UCSD-AML1 (cell line): ENCODE results near the gene HEBP1.
A peak's percentile ranks its signal among the peaks of the same experiment; 100 is the strongest.

Source experiments
- DNase-seq: peaks from one replicate; lab custom pipeline; 2025; ENCODE audit not compliant: unreplicated experiment; lab: John Stamatoyannopoulos, UW

HEBP1 gene

DNA sequence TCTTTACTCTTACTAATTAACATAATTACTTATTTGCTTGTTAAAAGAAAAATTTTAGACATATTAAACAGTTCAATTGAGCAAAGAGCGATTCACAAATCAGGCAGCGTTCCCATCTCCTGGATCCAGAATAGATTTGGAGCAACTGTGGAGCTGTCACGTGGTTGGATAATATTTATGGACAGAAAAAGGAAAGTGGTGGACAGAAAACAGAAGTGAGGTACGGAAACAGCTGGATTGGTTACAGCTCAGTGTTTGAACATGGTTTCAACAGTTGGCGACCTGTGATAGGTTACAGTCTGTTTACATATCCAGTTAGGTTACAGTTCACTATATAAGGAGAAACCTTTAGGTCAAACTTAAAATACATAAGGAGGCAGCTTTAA, 24.5 kb upstream of the HEBP1 start:
- no peak for DNase-seq

DNA sequence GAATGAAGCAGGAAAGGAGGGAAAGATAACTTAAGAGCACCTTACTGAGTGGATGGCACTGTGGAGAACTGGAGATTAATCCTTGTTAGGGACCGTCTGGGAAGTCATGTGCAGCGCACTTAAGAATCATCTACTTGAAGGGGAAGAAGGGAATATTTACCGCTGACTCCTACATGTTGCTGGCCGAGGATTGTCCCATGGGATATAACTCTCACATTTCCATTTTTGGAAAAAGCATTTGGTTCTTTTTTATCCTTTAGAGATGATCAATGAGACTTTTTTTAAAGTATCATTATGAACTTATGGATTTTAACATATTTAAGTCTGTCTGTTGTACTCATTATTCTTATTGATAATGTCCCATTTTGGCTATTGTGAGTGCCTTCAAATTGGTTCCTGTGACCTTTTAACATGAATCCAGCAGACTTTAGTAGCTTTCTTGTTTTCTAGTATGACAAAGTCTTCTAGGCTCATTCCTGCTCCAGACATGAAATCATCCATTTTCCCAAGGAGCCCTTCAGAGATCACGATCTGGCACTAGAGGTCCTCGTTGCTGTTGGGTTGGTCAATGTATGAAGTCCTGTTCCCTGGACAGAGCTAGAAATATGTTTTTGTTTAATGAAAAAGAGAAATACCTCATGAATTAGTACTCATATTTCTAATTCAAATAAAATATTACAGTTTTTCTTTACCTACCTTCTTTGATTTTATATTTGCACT, 23.9 kb upstream of the HEBP1 start:
- no peak for DNase-seq

DNA sequence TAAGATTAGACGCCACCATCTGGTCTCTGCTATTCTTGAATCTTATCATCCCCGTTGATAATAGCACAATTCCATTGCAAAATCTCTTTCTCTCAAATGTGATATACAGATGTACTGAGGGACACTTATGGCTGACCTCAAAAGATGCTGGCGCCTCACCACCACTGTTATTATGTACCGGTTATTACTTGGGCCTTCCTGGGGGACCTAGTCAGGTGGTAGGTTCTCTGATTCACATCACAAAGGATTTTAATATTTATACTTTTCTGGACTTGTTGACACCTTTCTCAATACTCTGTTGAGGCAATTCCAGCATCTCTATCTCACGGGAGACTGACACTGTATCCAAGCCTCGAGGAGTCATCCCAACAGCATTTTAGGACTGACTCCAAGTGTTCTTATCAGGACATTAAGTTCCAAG, 22.8 kb upstream of the HEBP1 start:
- no peak for DNase-seq

DNA sequence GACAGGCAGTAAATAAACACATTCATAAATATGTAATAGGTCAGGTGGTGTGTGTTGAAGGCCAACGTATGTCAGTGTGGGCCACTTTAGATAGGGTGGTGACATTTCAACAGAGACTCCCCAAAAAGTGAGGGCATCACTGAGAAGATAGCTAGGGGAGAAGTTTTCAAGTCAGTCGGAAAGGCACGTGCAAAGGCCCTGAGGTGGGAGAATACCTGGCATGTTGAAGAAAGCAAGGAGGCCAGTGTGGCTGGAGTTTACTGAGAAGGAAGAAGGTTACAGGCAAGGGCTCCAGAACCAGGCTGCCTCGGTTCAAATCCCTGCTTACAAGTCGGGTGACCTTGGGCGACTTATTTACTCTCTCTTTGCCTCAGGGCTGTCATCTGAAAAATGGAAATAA, 11.0 kb upstream of the HEBP1 start:
- DNase-seq: no peak

DNA sequence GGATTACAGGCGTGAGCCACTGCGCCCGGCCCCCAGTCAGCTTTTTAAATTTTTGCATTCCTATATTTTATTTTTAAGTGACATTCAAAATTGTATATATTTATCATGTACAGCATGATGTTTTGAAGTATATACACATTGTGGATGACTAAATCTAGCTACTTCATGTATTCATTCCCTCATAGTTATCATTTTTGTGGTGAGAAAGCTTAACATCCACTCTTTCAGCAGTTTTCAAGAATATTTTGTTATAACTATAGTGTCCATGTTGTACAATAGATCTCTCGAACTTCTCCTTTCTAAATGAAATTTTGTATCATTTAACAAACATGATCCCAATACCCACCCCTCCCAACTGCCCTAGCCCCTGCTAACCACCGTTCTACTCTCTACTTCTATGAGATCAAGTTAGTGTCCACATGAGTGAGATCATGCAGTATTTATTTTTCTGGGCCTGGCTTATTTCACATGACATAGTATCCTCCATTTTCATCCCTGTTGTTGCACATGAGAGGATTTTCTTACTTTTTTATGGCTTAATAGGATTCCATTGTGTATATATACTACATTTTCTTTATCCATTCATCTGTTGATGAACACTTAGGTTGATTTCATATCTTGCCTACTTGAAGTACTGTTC, 8.8 kb upstream of the HEBP1 start:
- no peak for DNase-seq

DNA sequence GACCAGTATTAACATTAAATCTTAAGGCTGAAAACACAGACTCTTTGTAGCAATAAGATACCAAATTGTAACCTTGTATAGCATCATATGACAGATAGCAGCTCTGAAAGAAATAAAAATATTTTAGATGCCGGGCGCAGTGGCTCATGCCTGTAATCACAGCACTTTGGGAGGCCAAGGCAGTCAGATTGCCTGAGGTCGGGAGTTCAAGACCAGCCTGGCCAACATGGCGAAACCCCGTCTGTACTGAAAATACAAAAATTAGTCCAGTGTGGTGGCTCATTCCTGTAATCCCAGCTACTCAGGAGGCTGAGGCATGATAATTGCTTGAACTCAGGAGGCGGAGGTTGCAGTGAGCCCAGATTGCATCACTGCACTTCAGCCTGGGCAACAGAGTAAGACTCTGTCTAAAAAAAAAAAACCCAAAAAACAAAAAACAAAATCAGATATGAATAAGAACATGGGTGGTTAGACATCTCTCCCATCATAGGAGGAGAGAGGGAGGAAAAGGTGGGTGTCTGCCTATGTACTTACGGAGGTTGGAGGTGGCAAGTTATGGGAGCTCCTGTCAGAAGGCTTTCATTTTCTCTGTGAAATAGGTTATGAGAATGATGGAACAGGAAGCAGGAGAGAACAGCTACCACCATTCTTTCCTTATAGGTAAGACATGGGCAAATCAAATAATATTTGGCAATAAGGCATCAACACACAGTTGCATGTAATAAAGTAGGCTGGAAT, 7.6 kb upstream of the HEBP1 start:
- DNase-seq: no peak

DNA sequence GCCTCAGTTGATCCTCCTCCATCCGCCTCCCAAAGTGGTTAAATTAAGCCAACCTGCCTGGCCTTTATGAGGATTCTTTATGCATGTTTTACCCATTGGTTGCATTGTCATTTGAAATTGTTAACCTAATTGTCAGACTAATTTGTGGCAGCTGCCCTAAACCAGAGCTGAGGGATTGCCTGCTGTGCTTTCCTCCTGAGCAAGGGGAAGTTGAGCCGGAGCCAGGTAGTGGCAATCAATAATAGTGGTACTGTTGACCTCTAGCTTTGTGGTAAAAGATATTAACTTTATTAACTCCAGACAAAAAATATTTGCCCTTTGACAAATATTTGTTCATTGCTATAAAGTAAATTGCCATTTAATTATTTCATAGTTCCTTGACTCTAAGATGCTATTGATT, 5.6 kb upstream of the HEBP1 start:
- no peak for DNase-seq

DNA sequence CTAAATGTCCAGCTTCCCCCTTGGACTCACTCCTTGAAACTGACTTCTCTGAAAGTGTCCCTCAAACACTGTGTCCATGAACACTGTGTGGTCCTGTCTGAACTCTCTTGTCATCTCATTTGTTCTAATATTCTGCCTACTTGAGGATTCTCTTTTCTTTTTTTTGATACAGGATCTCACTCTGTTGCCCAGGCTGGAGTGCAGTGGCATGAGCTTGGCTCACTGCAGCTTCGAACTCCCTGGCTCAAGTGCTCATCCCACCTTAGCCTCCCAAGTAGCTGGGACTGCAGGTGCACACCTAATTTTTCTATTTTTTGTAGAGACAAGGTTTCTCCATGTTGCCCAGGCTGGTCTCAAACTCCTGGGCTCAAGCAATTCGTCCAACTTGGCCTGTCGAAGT, 4.9 kb upstream of the HEBP1 start:
- DNase-seq: no peak

DNA sequence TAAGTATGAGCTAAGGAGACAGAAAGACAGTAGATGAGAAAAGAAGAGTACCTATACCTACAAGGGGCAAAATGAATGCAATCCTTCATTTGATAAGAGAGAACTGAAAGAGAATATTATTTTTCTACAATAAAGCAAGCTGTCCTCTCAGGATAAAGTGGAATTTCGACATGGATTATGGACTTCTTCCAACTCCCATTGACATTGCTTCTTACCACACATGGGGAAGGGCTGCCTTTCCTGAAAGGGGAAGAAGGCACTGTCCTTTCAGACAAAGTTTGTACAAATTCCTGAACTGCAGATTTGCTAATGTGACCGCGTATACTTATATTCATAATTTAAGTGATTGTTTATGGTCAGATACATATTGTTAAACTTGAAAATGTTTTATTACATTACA, 4.3 kb upstream of the HEBP1 start:
- DNase-seq: no peak

DNA sequence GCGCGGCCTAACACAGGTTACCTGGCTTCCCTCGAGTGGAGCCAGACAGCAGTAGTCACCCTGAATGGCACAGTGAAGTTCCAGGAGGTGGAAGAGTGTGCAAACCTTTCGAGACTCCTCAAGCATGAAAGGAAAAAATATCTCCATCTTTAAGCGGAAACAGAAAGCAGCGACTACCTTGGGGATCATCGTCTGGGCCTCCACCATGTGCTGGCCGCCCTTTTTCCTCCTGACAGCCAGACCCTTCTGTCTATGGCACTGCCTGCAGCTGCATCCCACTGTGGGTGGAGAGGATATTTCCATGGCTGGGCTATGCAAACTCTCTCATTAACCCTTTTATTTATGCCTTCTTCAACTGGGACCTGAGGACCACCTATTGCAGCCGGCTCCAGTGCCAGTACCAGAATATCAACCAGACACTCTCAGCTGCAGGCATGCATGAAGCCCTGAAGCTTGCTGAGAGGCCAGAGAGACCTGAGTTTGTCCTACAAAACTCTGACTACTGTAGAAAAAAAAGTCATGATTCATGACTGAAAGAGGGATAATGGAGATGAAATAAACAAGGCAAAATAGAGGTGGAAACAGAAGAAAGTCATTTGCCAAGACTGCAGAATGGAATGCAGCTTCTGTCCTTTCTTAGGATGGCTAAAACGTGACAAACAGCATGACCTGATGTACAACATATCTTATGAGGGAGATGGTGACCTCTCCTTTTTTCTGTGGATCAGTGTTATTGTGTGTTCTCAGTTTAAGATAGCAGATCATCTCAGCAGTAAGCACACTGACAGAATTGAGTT, 2.4 kb upstream of the HEBP1 start:
- DNase-seq: no peak

DNA sequence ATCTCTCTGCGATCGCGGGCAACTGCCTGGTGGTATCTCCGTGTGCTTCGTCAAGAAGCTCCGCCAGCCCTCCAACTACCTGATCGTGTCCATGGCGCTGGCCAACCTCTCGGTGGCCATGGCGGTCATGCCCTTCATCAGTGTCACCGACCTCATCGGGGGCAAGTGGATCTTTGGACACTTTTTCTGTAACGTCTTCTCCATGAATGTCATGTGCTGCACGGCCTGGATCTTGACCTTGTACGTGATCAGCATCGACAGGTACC, 1.6 kb upstream of the HEBP1 start:
- DNase-seq: no peak

DNA sequence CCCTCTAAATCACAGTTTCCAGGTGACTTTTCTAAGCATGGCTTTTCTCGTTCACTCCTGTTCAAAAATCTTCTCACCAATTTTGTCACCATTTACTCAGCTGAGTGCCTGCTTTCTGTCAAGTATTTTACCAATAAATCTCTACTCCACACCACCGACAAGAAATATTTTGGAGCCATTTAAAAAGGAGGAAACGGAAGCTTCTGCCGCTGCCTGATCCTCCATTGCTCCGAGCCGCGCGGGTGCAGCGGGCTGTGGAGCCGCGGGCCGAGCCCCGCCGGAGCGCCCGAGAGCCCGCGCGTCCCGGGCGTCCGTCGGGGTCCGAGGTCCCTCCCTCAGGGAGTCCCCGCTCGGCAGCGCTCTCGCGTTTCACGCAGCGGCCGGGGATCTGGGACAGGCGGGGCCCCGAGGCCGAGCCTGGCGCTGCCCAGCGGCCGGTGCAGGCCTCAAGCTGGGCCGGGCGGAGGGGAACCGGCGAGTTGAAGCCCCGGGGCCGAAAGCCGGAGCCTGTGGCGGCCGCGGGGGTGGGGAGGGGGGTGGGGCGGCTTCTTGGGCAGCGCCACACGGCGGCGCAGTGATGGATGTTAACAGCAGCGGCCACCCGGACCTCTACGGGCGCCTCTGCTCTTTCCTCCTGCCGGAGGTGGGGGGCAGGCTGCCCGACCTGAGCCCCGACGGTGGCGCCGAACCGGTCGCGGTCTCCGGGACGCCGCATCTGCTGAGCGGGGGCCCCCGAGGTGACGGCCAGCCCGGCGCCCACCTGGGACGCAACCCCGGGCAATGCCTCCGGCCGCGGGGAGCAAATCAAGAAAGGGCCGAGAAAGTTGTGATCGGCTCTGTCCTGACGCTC, 1.1 kb upstream of the HEBP1 start:
- peak; percentile 67 for DNase-seq

DNA sequence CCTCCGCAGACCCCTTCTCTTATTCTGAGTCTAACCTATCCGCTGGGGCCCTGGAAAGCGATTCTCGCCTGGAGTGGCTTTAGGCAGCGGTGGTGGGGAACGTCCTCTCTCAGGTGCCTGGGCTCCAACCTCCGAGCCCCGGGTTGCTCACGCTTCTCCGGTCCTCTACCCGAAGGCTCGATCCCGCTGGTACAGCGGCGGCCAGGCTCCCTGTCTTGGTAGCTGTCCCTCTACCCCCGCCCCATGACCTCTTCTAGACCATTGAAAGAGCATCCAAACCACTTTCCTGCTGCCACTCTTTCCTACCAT, 505 bp upstream of the HEBP1 start:
- DNase-seq: no peak

DNA sequence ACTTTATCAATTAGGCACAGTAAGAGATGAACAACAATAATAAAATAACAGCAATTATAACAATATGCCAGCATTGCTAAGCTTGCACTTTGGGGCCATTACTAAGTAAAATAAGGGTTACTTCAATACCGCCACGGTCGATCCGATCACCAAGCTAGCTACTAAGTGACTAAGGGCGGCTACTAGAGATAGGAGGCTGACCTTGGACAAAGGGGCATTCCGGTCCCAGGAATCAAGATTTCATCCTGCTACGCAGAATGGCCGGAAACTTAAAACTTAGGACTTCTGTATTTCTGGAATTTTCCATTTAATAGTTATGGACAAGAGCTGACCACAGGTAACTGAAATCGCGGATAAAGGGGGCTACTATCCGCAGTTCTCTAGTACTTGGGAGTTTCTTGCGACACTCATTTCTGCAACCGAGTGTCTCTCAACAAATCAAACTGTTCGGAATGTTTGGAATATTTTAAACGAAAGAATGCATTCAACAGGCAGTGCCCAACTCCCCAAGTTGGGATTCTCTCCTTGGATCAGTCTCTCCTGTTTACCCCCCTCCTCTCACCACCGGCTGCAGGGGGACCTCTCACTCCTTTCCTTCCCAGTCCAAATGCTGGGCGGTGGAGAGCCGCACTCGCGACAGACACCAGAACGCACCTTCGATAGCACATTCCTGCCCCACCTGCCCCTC, 650 bp downstream of the HEBP1 start:
- no peak for DNase-seq

DNA sequence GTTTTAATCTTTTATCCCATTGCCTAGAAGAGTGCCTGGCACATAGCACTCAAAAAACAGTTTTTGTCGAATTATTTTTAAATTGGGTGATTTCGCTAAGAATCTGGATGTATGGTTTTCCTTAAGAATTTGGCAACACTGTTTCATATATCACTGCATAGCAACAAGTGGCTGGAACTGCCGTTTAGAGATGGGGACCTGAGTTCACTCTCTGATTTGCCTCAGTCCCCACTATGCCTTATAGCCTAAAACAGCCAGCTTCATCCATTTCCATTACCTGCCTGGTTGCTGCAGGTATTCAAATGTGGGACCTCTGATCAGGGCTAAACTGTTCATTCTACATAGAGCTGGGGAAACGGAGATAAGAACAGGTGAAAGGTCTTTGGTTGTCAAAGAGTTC, 1.8 kb downstream of the HEBP1 start:
- DNase-seq: no peak

DNA sequence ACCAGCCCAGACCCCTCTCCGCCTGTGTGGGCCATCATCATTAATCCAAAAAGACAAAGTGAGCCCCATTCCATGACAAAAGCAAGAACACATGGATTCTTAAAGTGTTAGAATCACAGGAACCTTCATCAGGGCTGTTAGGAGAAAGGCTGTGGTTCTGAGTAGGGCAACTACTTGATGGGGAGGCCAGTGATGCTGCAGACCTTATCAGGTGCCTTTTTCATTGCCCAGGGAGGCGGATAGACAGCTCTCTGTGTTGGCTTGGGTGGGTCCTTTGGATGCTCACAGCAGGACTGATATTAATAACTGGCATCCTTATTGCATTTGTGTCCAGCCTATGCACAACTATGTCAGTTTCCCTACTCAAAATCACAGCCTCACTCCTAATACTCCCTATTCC, 2.3 kb downstream of the HEBP1 start:
- DNase-seq: no peak

DNA sequence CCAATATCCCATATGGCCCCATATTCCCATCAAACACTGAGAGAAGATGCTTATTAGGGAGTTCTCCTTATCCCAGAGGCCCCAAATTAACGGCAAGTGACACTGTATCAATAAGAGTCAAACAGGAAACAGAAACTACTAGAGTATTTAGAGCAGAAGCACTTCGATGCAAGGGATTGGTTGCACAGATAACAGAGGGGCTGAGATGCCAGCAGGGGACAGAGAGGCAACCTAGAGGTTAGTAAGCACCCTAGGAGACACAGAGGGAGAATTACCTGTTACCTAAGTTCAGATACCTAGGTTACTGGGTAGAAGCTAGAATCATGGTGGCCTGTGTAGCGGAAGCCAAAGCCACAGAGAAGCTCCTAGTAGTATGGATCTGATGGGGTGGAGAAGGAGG, 2.9 kb downstream of the HEBP1 start:
- DNase-seq: no peak

DNA sequence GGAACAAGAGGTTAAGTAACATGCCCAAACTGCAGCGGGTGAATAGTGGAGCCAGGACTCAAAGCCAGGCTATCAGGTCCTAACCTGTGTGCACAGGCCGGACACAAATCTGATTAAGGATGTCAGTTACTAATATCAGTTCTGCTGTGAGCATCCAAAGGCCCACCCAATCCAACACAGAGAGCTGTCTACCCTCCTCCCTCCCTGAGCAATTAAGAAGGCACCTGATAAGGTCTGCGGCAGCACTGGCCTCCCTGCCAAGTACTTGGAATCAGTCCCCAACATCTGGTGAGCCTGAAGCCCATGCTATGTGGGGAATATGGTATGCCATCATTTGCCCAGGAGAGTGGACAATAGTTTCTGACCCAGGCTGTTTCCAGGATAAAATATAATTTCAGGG, 3.9 kb downstream of the HEBP1 start:
- DNase-seq: no peak

DNA sequence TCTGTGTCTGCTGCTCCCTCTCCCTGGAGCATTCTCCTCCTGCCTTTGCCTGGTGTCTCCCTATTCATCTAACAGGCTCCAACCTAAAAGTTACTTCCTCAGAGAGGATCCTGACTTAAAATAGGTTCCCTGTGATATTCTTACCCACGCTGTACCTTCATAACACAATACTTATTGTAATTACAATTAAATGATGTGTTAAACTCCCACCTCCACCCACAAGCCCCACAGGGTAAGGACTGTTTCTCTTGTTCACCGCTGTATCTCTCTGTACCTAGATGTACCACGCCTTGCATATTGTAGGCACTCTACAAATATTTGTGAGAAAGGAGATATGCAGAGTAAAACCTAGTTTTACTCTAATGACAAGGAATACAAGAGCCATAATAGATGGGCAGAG, 5.0 kb downstream of the HEBP1 start:
- DNase-seq: no peak

DNA sequence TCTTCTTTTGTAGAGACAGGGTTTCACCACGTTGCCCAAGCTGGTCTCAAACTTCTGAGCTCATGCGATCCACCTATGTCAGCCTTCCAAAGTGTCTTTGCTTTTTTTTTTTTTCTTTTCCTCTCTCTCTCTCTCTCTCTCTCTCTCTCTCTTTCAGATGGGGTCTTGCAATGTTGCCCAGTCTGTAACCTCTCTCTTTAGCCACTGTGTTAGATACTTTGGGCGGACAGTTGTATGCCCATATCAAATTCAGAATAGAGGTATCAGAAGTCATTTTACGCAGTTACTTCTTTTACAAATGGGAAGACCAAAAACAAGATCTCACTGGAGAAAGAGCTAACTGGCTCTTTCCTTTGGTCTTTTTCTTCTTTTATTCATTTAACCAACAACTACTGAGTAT, 6.7 kb downstream of the HEBP1 start:
- DNase-seq: no peak
